Measurements from ENCODE around the gene VPS54.

DNA sequence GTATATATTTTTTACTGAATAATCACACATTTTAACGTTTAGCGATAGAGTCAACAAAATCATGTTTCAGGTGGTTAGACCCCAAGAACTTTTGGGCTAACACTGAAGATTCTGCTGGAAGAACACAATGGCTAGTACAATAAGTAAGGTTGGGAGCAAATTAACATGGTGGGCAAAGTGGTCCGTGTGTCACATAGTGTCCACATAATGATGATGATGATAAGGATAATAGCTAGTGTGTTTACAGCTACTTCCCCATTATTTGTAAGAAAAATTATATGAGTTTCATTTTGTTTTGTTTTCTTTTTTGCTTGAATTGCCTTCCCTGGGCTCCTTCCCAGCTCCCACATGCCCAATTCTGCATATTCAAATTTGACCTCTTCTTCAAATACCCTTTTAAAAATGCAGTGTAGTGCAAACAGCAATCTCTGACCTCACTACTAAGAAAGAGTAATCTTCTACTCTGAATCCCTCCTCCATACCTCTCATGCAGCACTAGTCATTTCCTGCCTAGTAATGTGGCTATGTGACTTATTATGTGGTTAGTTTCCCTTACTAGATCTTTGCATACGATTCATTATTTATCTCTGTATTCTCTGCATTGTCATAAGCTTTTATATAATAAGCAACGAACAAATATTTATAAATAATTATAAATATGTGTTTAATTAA lies 16.9 kb upstream of the VPS54 start:
- no peak for TF ChIP-seq POLR2A (IDR thresholded peaks at IDR 0.05)
- TF ChIP-seq, protein P1, sequence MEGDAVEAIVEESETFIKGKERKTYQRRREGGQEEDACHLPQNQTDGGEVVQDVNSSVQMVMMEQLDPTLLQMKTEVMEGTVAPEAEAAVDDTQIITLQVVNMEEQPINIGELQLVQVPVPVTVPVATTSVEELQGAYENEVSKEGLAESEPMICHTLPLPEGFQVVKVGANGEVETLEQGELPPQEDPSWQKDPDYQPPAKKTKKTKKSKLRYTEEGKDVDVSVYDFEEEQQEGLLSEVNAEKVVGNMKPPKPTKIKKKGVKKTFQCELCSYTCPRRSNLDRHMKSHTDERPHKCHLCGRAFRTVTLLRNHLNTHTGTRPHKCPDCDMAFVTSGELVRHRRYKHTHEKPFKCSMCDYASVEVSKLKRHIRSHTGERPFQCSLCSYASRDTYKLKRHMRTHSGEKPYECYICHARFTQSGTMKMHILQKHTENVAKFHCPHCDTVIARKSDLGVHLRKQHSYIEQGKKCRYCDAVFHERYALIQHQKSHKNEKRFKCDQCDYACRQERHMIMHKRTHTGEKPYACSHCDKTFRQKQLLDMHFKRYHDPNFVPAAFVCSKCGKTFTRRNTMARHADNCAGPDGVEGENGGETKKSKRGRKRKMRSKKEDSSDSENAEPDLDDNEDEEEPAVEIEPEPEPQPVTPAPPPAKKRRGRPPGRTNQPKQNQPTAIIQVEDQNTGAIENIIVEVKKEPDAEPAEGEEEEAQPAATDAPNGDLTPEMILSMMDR (IDR thresholded peaks at IDR 0.05): no peak
- TF ChIP-seq POLR2AphosphoS5 (IDR thresholded peaks at IDR 0.05): no peak

Measured in gastroesophageal sphincter (tissue), 3 donors.